K562 (cell line): Measurements from ENCODE around the gene TRMT2A. TPM values are rescaled to one million over a fixed set of nuclear protein-coding genes. Genes with fewer than 3 reads are reported as not detected.
A peak's percentile ranks its signal among the peaks of the same experiment; 100 is the strongest.

ENCODE experiments used
- EP300 ChIP-seq: IDR thresholded peaks from 2 replicates; pipeline ENCODE4 v1.6.1; 2012; ENCODE audit warnings: low read length, improper control_type of control experiment
- EZH2 ChIP-seq: IDR thresholded peaks from 2 replicates; pipeline ENCODE4 v1.6.1; 2012; ENCODE audit warnings: low read depth, mild to moderate bottlenecking, inconsistent platforms, low read length, borderline replicate concordance
- HDAC8 ChIP-seq: fragments of 450-650 bp; IDR thresholded peaks from 2 replicates; pipeline ENCODE4 v1.6.1; 2016; ENCODE audit warnings: mild to moderate bottlenecking, missing genetic modification characterization, moderate library complexity, missing compliant biosample characterization
- MIER1 ChIP-seq: fragments of 450-650 bp; IDR thresholded peaks from 2 replicates; pipeline ENCODE4 v1.6.1; 2016; ENCODE audit warnings: antibody characterized with exemption, mild to moderate bottlenecking, low read depth
- NFYB ChIP-seq: IDR thresholded peaks from 2 replicates; pipeline ENCODE4 v1.6.1; 2011; ENCODE audit warnings: mild to moderate bottlenecking, moderate library complexity; ENCODE audit not compliant: insufficient read length; ENCODE audit errors: extremely low read depth
- RAD51 ChIP-seq: fragments of 450-650 bp; IDR thresholded peaks from 2 replicates; pipeline ENCODE4 v1.7.1; 2016; ENCODE audit warnings: low read depth, mild to moderate bottlenecking, borderline replicate concordance
- RCOR1 ChIP-seq, 2 experiments: IDR thresholded peaks; 2 replicates each; pipeline ENCODE4 v1.6.1; 2012; ENCODE audit warnings: low read depth in 2 of 2, low read length in 2 of 2, borderline replicate concordance in 1 of 2, improper control_type of control experiment in 1 of 2
- SAP30 ChIP-seq: fragments of 200-600 bp; sonication (generic); IDR thresholded peaks from 2 replicates; pipeline ENCODE4 v1.6.1; 2012; ENCODE audit warnings: borderline replicate concordance, low read depth, mild to moderate bottlenecking, moderate library complexity, low read length, control low read depth, inconsistent platforms; ENCODE audit not compliant: insufficient read depth, poor library complexity, severe bottlenecking
- TCF3 ChIP-seq: sonication (generic); formaldehyde crosslinking; IDR thresholded peaks from 2 replicates; pipeline ENCODE4 v1.4.0; 2020; ENCODE audit warnings: mild to moderate bottlenecking, missing genetic modification reagents
- ZNF644 ChIP-seq: fragments of 200-800 bp; sonication (Bioruptor generic); IDR thresholded peaks from 2 replicates; pipeline ENCODE4 v1.6.1; 2016; ENCODE audit warnings: low read depth, missing genetic modification characterization, missing compliant biosample characterization
- polyA plus RNA-seq, 8 experiments: library from polyadenylated mRNA; depleted of rRNA in 4 of 8; stranded (reverse) in 5 of 8; unstranded in 3 of 8; fragments of >200 nt; fragmentation: Nextera tagmentation in 2 of 8; fragmentation: Illumina TruSeq in 1 of 8; extraction: Ambion mirVana in 2 of 8; extraction: Trizol in 1 of 8; gene quantifications; 2 replicates each; pipeline versions ENCODE4 v1.2.1 to v1.2.3, GENCODE V29; 2011 to 2014; ENCODE audit warnings: inconsistent platforms in 1 of 8, missing spikeins in 1 of 8
- total RNA-seq, 7 experiments: library from RNA; depleted of rRNA in 6 of 7; stranded (reverse); fragments of >200 nt in 6 of 7; fragmentation: Illumina TruSeq in 2 of 7; extraction: Trizol in 2 of 7; gene quantifications; 2 replicates each; pipeline versions ENCODE4 v1.2.1 to v1.2.3, GENCODE V29; 2011 to 2021; ENCODE audit warnings: low replicate concordance in 1 of 7
- TF ChIP-seq, protein P1 (sequence below): IDR thresholded peaks from 2 replicates; pipeline ENCODE4 v1.6.1; 2014; ENCODE audit warnings: antibody characterized with exemption
- TF ChIP-seq, protein P2 (sequence below): fragments of 250-450 bp; sonication (Bioruptor Pico); IDR thresholded peaks from 2 replicates; pipeline ENCODE4 v1.8.0; 2022; ENCODE audit warnings: moderate library complexity, mild to moderate bottlenecking, inconsistent platforms
- TF ChIP-seq, protein P3 (sequence below): sonication (generic); formaldehyde crosslinking; IDR thresholded peaks from 2 replicates; pipeline ENCODE4 v1.8.0; 2022; ENCODE audit warnings: missing genetic modification reagents, mild to moderate bottlenecking, borderline replicate concordance
- TF ChIP-seq, protein P4 (sequence below): fragments of 450-650 bp; IDR thresholded peaks from 2 replicates; pipeline ENCODE4 v1.6.1; 2016; ENCODE audit warnings: missing biosample characterization, missing genetic modification characterization
- TF ChIP-seq, protein P5 (sequence below): sonication (generic); IDR thresholded peaks from 2 replicates; pipeline ENCODE4 v1.6.1; 2016

The TRMT2A gene
- total and polyA plus RNA-seq, 9 of the 15 experiments (the other 6 are each of a cell fraction or from before 2014, with no cell fraction given): 1.6 to 265 (median 140) TPM

DNA sequence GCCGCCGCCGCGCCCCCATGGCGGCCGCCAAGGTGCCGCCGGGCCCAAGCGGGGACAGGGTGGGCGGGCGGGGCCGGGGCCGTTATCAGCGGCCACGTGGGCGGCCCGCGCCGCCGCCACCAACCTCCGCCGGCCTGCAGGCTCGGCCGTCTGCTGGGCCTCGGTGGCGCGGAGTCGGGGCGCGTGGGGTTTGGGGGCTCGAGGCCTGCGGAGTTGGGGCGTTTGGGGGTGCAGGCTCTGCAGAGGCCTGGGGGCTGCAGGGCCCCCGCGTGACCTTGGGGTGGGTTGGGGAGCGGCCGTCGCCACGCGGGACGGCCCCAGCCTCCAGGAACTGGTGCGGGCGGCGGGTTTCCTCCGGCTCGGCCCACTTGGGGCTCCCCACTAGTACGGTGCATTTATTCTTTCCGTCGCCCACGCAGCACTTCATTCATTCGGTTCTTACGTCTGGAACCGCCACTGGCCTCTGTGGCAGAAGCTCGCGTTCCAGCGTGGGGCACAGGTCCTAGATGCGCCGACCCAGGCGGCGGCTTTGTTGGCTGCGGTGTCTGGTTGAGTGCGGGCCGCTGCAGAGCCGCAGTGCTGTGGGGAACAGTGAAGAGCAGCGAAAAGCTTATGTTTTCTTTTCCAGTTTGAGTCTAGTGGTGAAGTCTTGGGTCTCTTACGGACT, 740 bp upstream of the TRMT2A start (continued):
- TF ChIP-seq RCOR1 (IDR thresholded peaks at IDR 0.05; ENCODE audit: borderline replicate concordance in 1 of 2, low read depth in 2 of 2, low read length in 2 of 2): no peak; a peak in 1 of 4 replicates
- TF ChIP-seq, protein P1, sequence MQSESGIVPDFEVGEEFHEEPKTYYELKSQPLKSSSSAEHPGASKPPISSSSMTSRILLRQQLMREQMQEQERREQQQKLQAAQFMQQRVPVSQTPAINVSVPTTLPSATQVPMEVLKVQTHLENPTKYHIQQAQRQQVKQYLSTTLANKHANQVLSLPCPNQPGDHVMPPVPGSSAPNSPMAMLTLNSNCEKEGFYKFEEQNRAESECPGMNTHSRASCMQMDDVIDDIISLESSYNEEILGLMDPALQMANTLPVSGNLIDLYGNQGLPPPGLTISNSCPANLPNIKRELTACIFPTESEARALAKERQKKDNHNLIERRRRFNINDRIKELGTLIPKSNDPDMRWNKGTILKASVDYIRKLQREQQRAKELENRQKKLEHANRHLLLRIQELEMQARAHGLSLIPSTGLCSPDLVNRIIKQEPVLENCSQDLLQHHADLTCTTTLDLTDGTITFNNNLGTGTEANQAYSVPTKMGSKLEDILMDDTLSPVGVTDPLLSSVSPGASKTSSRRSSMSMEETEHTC: no peak
- TF ChIP-seq ZNF644: no peak
- no peak for TF ChIP-seq EZH2
- no peak for TF ChIP-seq NFYB
- no peak for TF ChIP-seq TCF3 (CRISPR knock-in tag)
- peak; percentile 98 for TF ChIP-seq SAP30
- TF ChIP-seq, protein P2, sequence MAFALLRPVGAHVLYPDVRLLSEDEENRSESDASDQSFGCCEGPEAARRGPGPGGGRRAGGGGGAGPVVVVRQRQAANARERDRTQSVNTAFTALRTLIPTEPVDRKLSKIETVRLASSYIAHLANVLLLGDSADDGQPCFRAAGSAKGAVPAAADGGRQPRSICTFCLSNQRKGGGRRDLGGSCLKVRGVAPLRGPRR (CRISPR knock-in tag): no peak
- peak; percentile 73; the same call in 1 of the 2 replicates for TF ChIP-seq HDAC8 (tag)
- TF ChIP-seq, protein P3, sequence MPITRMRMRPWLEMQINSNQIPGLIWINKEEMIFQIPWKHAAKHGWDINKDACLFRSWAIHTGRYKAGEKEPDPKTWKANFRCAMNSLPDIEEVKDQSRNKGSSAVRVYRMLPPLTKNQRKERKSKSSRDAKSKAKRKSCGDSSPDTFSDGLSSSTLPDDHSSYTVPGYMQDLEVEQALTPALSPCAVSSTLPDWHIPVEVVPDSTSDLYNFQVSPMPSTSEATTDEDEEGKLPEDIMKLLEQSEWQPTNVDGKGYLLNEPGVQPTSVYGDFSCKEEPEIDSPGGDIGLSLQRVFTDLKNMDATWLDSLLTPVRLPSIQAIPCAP (CRISPR knock-in tag): no peak
- no peak for TF ChIP-seq RAD51
- TF ChIP-seq, protein P4, sequence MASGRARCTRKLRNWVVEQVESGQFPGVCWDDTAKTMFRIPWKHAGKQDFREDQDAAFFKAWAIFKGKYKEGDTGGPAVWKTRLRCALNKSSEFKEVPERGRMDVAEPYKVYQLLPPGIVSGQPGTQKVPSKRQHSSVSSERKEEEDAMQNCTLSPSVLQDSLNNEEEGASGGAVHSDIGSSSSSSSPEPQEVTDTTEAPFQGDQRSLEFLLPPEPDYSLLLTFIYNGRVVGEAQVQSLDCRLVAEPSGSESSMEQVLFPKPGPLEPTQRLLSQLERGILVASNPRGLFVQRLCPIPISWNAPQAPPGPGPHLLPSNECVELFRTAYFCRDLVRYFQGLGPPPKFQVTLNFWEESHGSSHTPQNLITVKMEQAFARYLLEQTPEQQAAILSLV (tag): no peak
- TF ChIP-seq, protein P5, sequence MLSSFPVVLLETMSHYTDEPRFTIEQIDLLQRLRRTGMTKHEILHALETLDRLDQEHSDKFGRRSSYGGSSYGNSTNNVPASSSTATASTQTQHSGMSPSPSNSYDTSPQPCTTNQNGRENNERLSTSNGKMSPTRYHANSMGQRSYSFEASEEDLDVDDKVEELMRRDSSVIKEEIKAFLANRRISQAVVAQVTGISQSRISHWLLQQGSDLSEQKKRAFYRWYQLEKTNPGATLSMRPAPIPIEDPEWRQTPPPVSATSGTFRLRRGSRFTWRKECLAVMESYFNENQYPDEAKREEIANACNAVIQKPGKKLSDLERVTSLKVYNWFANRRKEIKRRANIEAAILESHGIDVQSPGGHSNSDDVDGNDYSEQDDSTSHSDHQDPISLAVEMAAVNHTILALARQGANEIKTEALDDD: no peak
- TF ChIP-seq EP300: peak; percentile 27; the same call in 1 of the 2 replicates
- no peak for TF ChIP-seq MIER1
